H9 (cell line): ENCODE results near the gene XIRP2. TPM values are rescaled to one million over a fixed set of nuclear protein-coding genes. Genes with fewer than 3 reads are reported as not detected.

Source experiments
- DNase-seq: peaks from one replicate; pipeline ENCODE4 v3.0.0-alpha.2; 2017
- H2AFZ ChIP-seq: one replicate; pipeline ENCODE4 v1.6.1; 2013; ENCODE audit warnings: mild to moderate bottlenecking, low read length, control low read depth, moderate library complexity
- H2AK5ac ChIP-seq: 2 replicates; pipeline ENCODE4 v1.6.1; 2013; ENCODE audit warnings: low read length, control low read depth, mixed read lengths; ENCODE audit not compliant: insufficient read length
- H2BK120ac ChIP-seq: one replicate; pipeline ENCODE4 v1.6.1; 2013; ENCODE audit warnings: low read depth, mild to moderate bottlenecking, low read length, control low read depth, inconsistent platforms; ENCODE audit not compliant: poor library complexity, severe bottlenecking
- H2BK12ac ChIP-seq: 2 replicates; pipeline ENCODE4 v1.6.1; 2013; ENCODE audit warnings: low read length, control low read depth, mixed read lengths, low read depth; ENCODE audit not compliant: insufficient read length
- H2BK15ac ChIP-seq: 2 replicates; pipeline ENCODE4 v1.6.1; 2013; ENCODE audit warnings: low read depth, low read length, control low read depth
- H2BK20ac ChIP-seq: one replicate; pipeline ENCODE4 v1.6.1; 2013; ENCODE audit warnings: low read depth, mild to moderate bottlenecking, low read length, control low read depth, inconsistent platforms; ENCODE audit not compliant: poor library complexity, severe bottlenecking
- H2BK5ac ChIP-seq: 2 replicates; pipeline ENCODE4 v1.6.1; 2013; ENCODE audit warnings: low read length, control low read depth, mixed read lengths; ENCODE audit not compliant: insufficient read length
- H3K14ac ChIP-seq: 2 replicates; pipeline ENCODE4 v1.6.1; 2013; ENCODE audit warnings: low read length, control low read depth; ENCODE audit not compliant: insufficient read depth
- H3K18ac ChIP-seq: 2 replicates; pipeline ENCODE4 v1.6.1; 2013; ENCODE audit warnings: low read depth, mild to moderate bottlenecking, mixed read lengths, low read length, control low read depth; ENCODE audit not compliant: insufficient read length
- H3K23ac ChIP-seq: 2 replicates; pipeline ENCODE4 v1.6.1; 2013; ENCODE audit warnings: low read length, control low read depth, mixed read lengths, low read depth; ENCODE audit not compliant: insufficient read length
- H3K23me2 ChIP-seq: 2 replicates; pipeline ENCODE4 v1.6.1; 2013; ENCODE audit warnings: low read depth, mild to moderate bottlenecking, mixed read lengths, low read length, control low read depth; ENCODE audit not compliant: insufficient read length, poor library complexity, severe bottlenecking
- H3K27ac ChIP-seq: 2 replicates; pipeline ENCODE4 v1.5.1; 2013; ENCODE audit warnings: low read length, control low read depth, mixed read lengths, low read depth; ENCODE audit not compliant: insufficient read length
- H3K27me3 ChIP-seq: 2 replicates; pipeline ENCODE4 v1.6.1; 2013; ENCODE audit warnings: low read length, control low read depth, inconsistent platforms; ENCODE audit not compliant: insufficient read depth
- H3K4ac ChIP-seq: 2 replicates; pipeline ENCODE4 v1.6.1; 2013; ENCODE audit warnings: low read depth, mild to moderate bottlenecking, control low read depth, inconsistent platforms, low read length, moderate library complexity
- H3K4me1 ChIP-seq: 2 replicates; pipeline ENCODE4 v1.6.1; 2013; ENCODE audit warnings: low read length, control low read depth, inconsistent platforms; ENCODE audit not compliant: insufficient read depth
- H3K4me2 ChIP-seq: 2 replicates; pipeline ENCODE4 v1.6.1; 2013; ENCODE audit warnings: low read length, control low read depth, mixed read lengths; ENCODE audit not compliant: insufficient read length, insufficient read depth
- H3K56ac ChIP-seq: 2 replicates; pipeline ENCODE4 v1.6.1; 2013; ENCODE audit warnings: low read depth, mild to moderate bottlenecking, mixed read lengths, low read length, control low read depth; ENCODE audit not compliant: insufficient read length
- H3K79me1 ChIP-seq: 2 replicates; pipeline ENCODE4 v1.6.1; 2013; ENCODE audit warnings: low read depth, mild to moderate bottlenecking, moderate library complexity, low read length, control low read depth, inconsistent platforms; ENCODE audit not compliant: insufficient read depth, poor library complexity, severe bottlenecking
- H3K79me2 ChIP-seq: 2 replicates; pipeline ENCODE4 v1.6.1; 2013; ENCODE audit warnings: low read length, control low read depth, inconsistent platforms; ENCODE audit not compliant: insufficient read depth
- H3K9ac ChIP-seq: 2 replicates; pipeline ENCODE4 v1.6.1; 2013; ENCODE audit warnings: low read length, control low read depth, mixed read lengths; ENCODE audit not compliant: insufficient read length; ENCODE audit errors: extremely low read depth
- H3K9me3 ChIP-seq: one replicate; pipeline ENCODE4 v1.6.1; 2013; ENCODE audit warnings: low read depth, low read length, inconsistent platforms; ENCODE audit not compliant: control insufficient read depth
- H3T11ph ChIP-seq: one replicate; pipeline ENCODE4 v1.6.1; 2013; ENCODE audit warnings: mild to moderate bottlenecking, low read length, control low read depth, inconsistent platforms
- H4K20me1 ChIP-seq: one replicate; pipeline ENCODE4 v1.6.1; 2013; ENCODE audit not compliant: control insufficient read depth, insufficient read length, insufficient read depth
- H4K5ac ChIP-seq: 2 replicates; pipeline ENCODE4 v1.6.1; 2013; ENCODE audit warnings: low read depth, mild to moderate bottlenecking, mixed read lengths, low read length, control low read depth; ENCODE audit not compliant: insufficient read length
- H4K8ac ChIP-seq: replicated peaks from 2 replicates; pipeline ENCODE4 v1.6.1; 2013; ENCODE audit warnings: low read length, control low read depth, mixed read lengths, low read depth; ENCODE audit not compliant: insufficient read length
- H4K91ac ChIP-seq: 2 replicates; pipeline ENCODE4 v1.6.1; 2013; ENCODE audit warnings: low read depth, mild to moderate bottlenecking, moderate library complexity, mixed read lengths, low read length, control low read depth; ENCODE audit not compliant: insufficient read length
- H3K27ac Mint-ChIP-seq, 3 experiments: 2 replicates in 2 of 3; 3 replicates in 1 of 3; pipeline ENCODE4 v1.8.0; 2020 to 2021; ENCODE audit warnings: mixed read lengths in 3 of 3, mild to moderate bottlenecking in 1 of 3, moderate library complexity in 1 of 3
- H3K27me3 Mint-ChIP-seq: 2 replicates; pipeline ENCODE4 v1.8.0; 2021; ENCODE audit warnings: low read depth, mild to moderate bottlenecking, moderate library complexity, mixed read lengths
- H3K36me3 Mint-ChIP-seq, 3 experiments: 2 replicates in 2 of 3; 3 replicates in 1 of 3; pipeline ENCODE4 v1.8.0; 2020 to 2021; ENCODE audit warnings: low read depth in 3 of 3, mixed read lengths in 3 of 3; ENCODE audit not compliant: insufficient read depth in 1 of 3
- H3K4me1 Mint-ChIP-seq, 2 experiments: 2 replicates each; pipeline ENCODE4 v1.8.0; 2020; ENCODE audit warnings: mixed read lengths in 2 of 2
- H3K4me3 Mint-ChIP-seq, 2 experiments: 2 replicates in 1 of 2; 3 replicates in 1 of 2; pipeline ENCODE4 v1.8.0; 2020 to 2021; ENCODE audit warnings: mild to moderate bottlenecking in 2 of 2, mixed read lengths in 2 of 2, moderate library complexity in 1 of 2
- H3K9me3 Mint-ChIP-seq, 2 experiments: 2 replicates in 1 of 2; 3 replicates in 1 of 2; pipeline ENCODE4 v1.8.0; 2020; ENCODE audit warnings: mild to moderate bottlenecking in 2 of 2, mixed read lengths in 2 of 2, moderate library complexity in 1 of 2
- CTCF ChIP-seq: fragments of 200-600 bp; sonication (generic); conservative IDR thresholded peaks from 3 replicates; pipeline ENCODE4 v1.8.0; 2021; ENCODE audit warnings: antibody characterized with exemption, mild to moderate bottlenecking
- WGBS: extraction: QIAGEN DNeasy Blood & Tissue Kit; methylation state at CpG from one replicate; pipeline ENCODE4 v1.1.7; 2013; ENCODE audit warnings: missing lambda C conversion rate, low lambda C conversion rate, mixed read lengths; ENCODE audit not compliant: insufficient read length; ENCODE audit errors: extremely low coverage; 5-methylcytosine and 5-hydroxymethylcytosine counted together
- total RNA-seq: library from RNA; stranded (reverse); gene quantifications from 2 replicates; pipeline ENCODE4 v1.2.1, GENCODE V29; 2021

Gene XIRP2
- total RNA-seq, 1 experiment from 2014 or later = 0.07 TPM

GRCh38 chr2:167254721-167255120 is 366.4 kb downstream of the XIRP2 start:
- Histone ChIP-seq H3K79me2 (no peaks in the 10 kb centered on the region), H3K79me1 (no peaks in the 10 kb centered on the region), H3K27me3 (no peaks in the 10 kb centered on the region), H2AFZ (no peak overlapping the region), H4K91ac (no peak overlapping the region), H3K4me1 (0 out of 2 replicates have a peak, but pooled peaks cover 3% of the 10 kb centered on the region), H3T11ph (no peak overlapping the region), H3K14ac (no peak overlapping the region), H4K5ac (no peak overlapping the region), H4K20me1 (no peaks in the 10 kb centered on the region), H2BK12ac (no peak overlapping the region), H2BK5ac (no peak overlapping the region), H3K4ac (no peak overlapping the region), H3K18ac (no peak overlapping the region), H3K23me2 (peaks cover 2% of the 10 kb centered on the region), H3K4me2 (no peak overlapping the region), H2BK20ac (no peak overlapping the region), H2AK5ac (no peak overlapping the region), H3K56ac (no peak overlapping the region), H3K27ac (no peak overlapping the region), H2BK120ac (no peak overlapping the region), H3K9me3 (no peaks in the 10 kb centered on the region), H4K8ac (no peak overlapping the region), H3K9ac (no peak overlapping the region), H2BK15ac (no peak overlapping the region), H3K23ac (no peak overlapping the region)
- Mint-ChIP-seq H3K9me3 (no peaks in the 10 kb centered on the region), H3K36me3 (no peaks in the 10 kb centered on the region), H3K4me1 (peaks cover 31 to 32% of the 10 kb centered on the region in 2 experiments), H3K4me3 (no peak overlapping the region), H3K27ac (no peak overlapping the region), H3K27me3 (no peaks in the 10 kb centered on the region)
- no peak for TF ChIP-seq CTCF
- WGBS = no CpG with 5 or more reads among the region's 1 CpG
- DNase-seq = no peak
